CD14-positive monocyte (primary cell): ENCODE measurements around the gene ANKRD2. TPM values are rescaled to one million over a fixed set of nuclear protein-coding genes. Genes with fewer than 3 reads are reported as not detected.
"Not testable (repeated sequence)": the region's sequence is repeated elsewhere in the genome, so short reads cannot be mapped to it uniquely, and the experiment has no call there.

Experiments
- DNase-seq, 3 donors: peaks; one replicate each; pipeline ENCODE4 v3.0.0-alpha.2; 2011 to 2022
- H2AFZ ChIP-seq: 2 replicates; pipeline ENCODE4 v1.6.0; 2012; ENCODE audit warnings: mild to moderate bottlenecking, low read depth, low read length, inconsistent platforms; ENCODE audit not compliant: insufficient read depth, poor library complexity, severe bottlenecking
- H3K27ac ChIP-seq, 2 donors: 1 replicate in 1 of 2; 2 replicates in 1 of 2; pipeline ENCODE4 v1.5.1; 2012 to 2013; ENCODE audit warnings: low read length in 2 of 2, control low read depth in 1 of 2, inconsistent platforms in 1 of 2, low read depth in 1 of 2, mild to moderate bottlenecking in 1 of 2
- H3K27me3 ChIP-seq, 2 donors: one replicate each; pipeline versions ENCODE4 v1.6.0 to v1.6.1; 2011 to 2013; ENCODE audit warnings: low read length in 2 of 2; ENCODE audit not compliant: control insufficient read depth in 2 of 2, insufficient read depth in 2 of 2
- H3K36me3 ChIP-seq, 2 donors: replicated peaks in 1 of 2; 1 replicate in 1 of 2; 2 replicates in 1 of 2; pipeline versions ENCODE4 v1.5.1 to v1.6.1; 2012 to 2013; ENCODE audit warnings: low read length in 2 of 2, control low read depth in 1 of 2, inconsistent platforms in 1 of 2, mild to moderate bottlenecking in 1 of 2; ENCODE audit not compliant: insufficient read depth in 2 of 2, control insufficient read depth in 1 of 2
- H3K4me1 ChIP-seq, 2 donors: 1 replicate in 1 of 2; 2 replicates in 1 of 2; pipeline versions ENCODE4 v1.5.1 to v1.6.1; 2012 to 2013; ENCODE audit warnings: low read length in 2 of 2, control low read depth in 1 of 2, inconsistent platforms in 1 of 2, mild to moderate bottlenecking in 1 of 2, moderate library complexity in 1 of 2; ENCODE audit not compliant: insufficient read depth in 2 of 2, control insufficient read depth in 1 of 2
- H3K4me2 ChIP-seq: replicated peaks from 2 replicates; pipeline ENCODE3; 2012; ENCODE audit warnings: low read length, moderate library complexity, mild to moderate bottlenecking; ENCODE audit not compliant: poor library complexity, severe bottlenecking; ENCODE audit errors: extremely low read depth
- H3K4me3 ChIP-seq, 3 experiments: fragments of 200-600 bp in 1 of 3; sonication (generic) in 1 of 3; replicated peaks in 1 of 3; 1 replicate in 2 of 3; 2 replicates in 1 of 3; pipeline ENCODE4 v1.5.1; 2011 to 2013; ENCODE audit warnings: low read length in 3 of 3, mild to moderate bottlenecking in 3 of 3, control low read depth in 2 of 3, low read depth in 2 of 3, inconsistent platforms in 1 of 3, moderate library complexity in 1 of 3
- H3K79me2 ChIP-seq: 2 replicates; pipeline ENCODE4 v1.6.0; 2012; ENCODE audit warnings: mild to moderate bottlenecking, control low read depth, inconsistent platforms, low read length, moderate library complexity; ENCODE audit not compliant: insufficient read depth
- H3K9ac ChIP-seq: 2 replicates; pipeline ENCODE4 v1.6.0; 2017; ENCODE audit warnings: low read length, mild to moderate bottlenecking; ENCODE audit not compliant: insufficient read depth, poor library complexity, severe bottlenecking
- H3K9me3 ChIP-seq, 2 donors: replicated peaks in 1 of 2; 1 replicate in 1 of 2; 2 replicates in 1 of 2; pipeline versions ENCODE4 v1.5.1 to v1.6.1; 2012 to 2013; ENCODE audit warnings: low read length in 2 of 2, control low read depth in 1 of 2; ENCODE audit not compliant: control insufficient read depth in 1 of 2, insufficient read depth in 1 of 2
- H4K20me1 ChIP-seq: 2 replicates; pipeline ENCODE4 v1.6.0; 2012; ENCODE audit warnings: mild to moderate bottlenecking, low read length, control low read depth, moderate library complexity; ENCODE audit not compliant: insufficient read depth
- H3K27ac Mint-ChIP-seq, 7 donors: one replicate each; pipeline ENCODE4 v1.8.0; 2020; ENCODE audit warnings: mild to moderate bottlenecking in 7 of 7, mixed read lengths in 7 of 7, moderate library complexity in 6 of 7, inconsistent platforms in 2 of 7
- H3K27me3 Mint-ChIP-seq, 3 donors: one replicate each; pipeline ENCODE4 v1.8.0; 2021 to 2022; ENCODE audit warnings: low read depth in 3 of 3, mild to moderate bottlenecking in 3 of 3, mixed read lengths in 3 of 3, moderate library complexity in 3 of 3, inconsistent platforms in 1 of 3
- H3K36me3 Mint-ChIP-seq, 2 donors: one replicate each; pipeline ENCODE4 v1.8.0; 2020; ENCODE audit warnings: mixed read lengths in 2 of 2, inconsistent platforms in 1 of 2, mild to moderate bottlenecking in 1 of 2
- H3K4me1 Mint-ChIP-seq: one replicate; pipeline ENCODE4 v1.8.0; 2020; ENCODE audit warnings: mild to moderate bottlenecking, mixed read lengths
- H3K4me3 Mint-ChIP-seq, 2 donors: one replicate each; pipeline ENCODE4 v1.8.0; 2020; ENCODE audit warnings: mild to moderate bottlenecking in 2 of 2, mixed read lengths in 2 of 2, moderate library complexity in 1 of 2
- H3K9me3 Mint-ChIP-seq, 7 donors: one replicate each; pipeline ENCODE4 v1.8.0; 2020 to 2022; ENCODE audit warnings: mixed read lengths in 7 of 7, mild to moderate bottlenecking in 6 of 7, moderate library complexity in 6 of 7, inconsistent platforms in 2 of 7
- CTCF ChIP-seq: fragments of 200-600 bp; IDR thresholded peaks from one replicate; pipeline ENCODE4 v1.8.0; 2022; ENCODE audit warnings: antibody characterized with exemption, mild to moderate bottlenecking
- WGBS: methylation state at CpG from one replicate; pipeline ENCODE4 v1.1.5; 2013; ENCODE audit warnings: missing lambda C conversion rate; ENCODE audit not compliant: insufficient coverage; 5-methylcytosine and 5-hydroxymethylcytosine counted together
- intact Hi-C, 2 donors: fragments of 100-400 bp; cut with micrococcal nuclease; formaldehyde crosslinking; loops; one replicate each; pipeline versions ENCODE4 v1.15.0 to v1.15.1; 2023
- polyA plus RNA-seq, 3 donors: library from polyadenylated mRNA; depleted of rRNA in 1 of 3; unstranded in 2 of 3; stranded (reverse) in 1 of 3; fragments of 300-500 nt in 2 of 3; fragments of >200 nt in 1 of 3; fragmentation: Illumina TruSeq in 2 of 3; gene quantifications; 1 replicate in 2 of 3; 2 replicates in 1 of 3; pipeline ENCODE4 v1.2.3, GENCODE V29; 2012 to 2021

Gene ANKRD2
- polyA plus RNA-seq, 3 donors = not detected

- H3K4me3 Mint-ChIP-seq = no peak overlapping the region
- Histone ChIP-seq H3K79me2 (no peaks in the 10 kb centered on the region), H3K4me3 (no peak overlapping the region), H2AFZ (no peak overlapping the region), H3K4me2 (no peak overlapping the region), H3K27me3 (no peaks in the 10 kb centered on the region), H4K20me1 (peaks cover 67% of the 10 kb centered on the region), H3K9me3 (no peaks in the 10 kb centered on the region), H3K9ac (no peak overlapping the region), H3K4me1 (no peaks in the 10 kb centered on the region), H3K27ac (no peak overlapping the region), H3K36me3 (no peaks in the 10 kb centered on the region)
- no peak for TF ChIP-seq CTCF
- no peak overlapping the region for H3K27ac Mint-ChIP-seq
- DNase-seq = no peak
- H3K27me3 Mint-ChIP-seq = no peaks in the 10 kb centered on the region
- no peaks in the 10 kb centered on the region for H3K4me1 Mint-ChIP-seq
- peaks cover 5 to 7% of the 10 kb centered on the region in 2 donors for H3K36me3 Mint-ChIP-seq
- WGBS = 100% methylated on average over 5 of the region's 5 CpGs
- H3K9me3 Mint-ChIP-seq = peaks cover 0 to 5% (median 0%) of the 10 kb centered on the region in 7 donors
- intact Hi-C loops = no loop called here
Measured at GRCh38 chr10:97525086-97525485, 47.5 kb upstream of the ANKRD2 start.

DNA sequence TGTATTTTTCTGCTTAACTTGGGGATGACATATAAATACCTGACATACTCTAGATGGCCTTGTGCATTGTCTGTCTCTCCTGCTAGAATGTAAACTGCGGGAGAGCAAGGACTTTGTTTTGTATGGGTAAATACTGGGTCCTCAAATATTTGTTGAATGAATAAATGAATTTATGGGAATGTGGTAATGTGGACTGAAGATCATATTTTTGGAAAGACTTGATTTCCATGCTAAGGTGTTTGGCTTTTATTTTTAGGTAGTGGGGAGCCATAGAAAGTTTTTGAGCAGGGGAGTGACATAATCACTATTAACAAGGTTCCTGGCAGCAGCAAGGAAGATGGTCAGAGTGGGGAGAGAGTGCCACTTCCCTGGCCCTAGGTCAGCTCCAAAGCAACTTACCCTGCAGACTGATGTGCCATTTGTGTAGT is 46.9 kb upstream of the ANKRD2 start:
- H3K4me1 Mint-ChIP-seq = no peaks in the 10 kb centered on the region
- H3K27ac Mint-ChIP-seq = no peak overlapping the region
- Histone ChIP-seq H2AFZ (no peak overlapping the region), H3K27me3 (no peaks in the 10 kb centered on the region), H3K9me3 (no peaks in the 10 kb centered on the region), H3K4me1 (no peaks in the 10 kb centered on the region), H3K27ac (no peak overlapping the region), H4K20me1 (peaks cover 66% of the 10 kb centered on the region), H3K36me3 (no peaks in the 10 kb centered on the region), H3K79me2 (no peaks in the 10 kb centered on the region), H3K4me2 (no peak overlapping the region), H3K9ac (no peak overlapping the region), H3K4me3 (no peak overlapping the region)
- H3K27me3 Mint-ChIP-seq = no peaks in the 10 kb centered on the region
- intact Hi-C loops = no loop called here
- peaks cover 0 to 5% (median 0%) of the 10 kb centered on the region in 7 donors for H3K9me3 Mint-ChIP-seq
- TF ChIP-seq CTCF = no peak
- no peak for DNase-seq
- peaks cover 5 to 7% of the 10 kb centered on the region in 2 donors for H3K36me3 Mint-ChIP-seq
- WGBS = 100% methylated on average over 1 of the region's 1 CpG
- no peak overlapping the region for H3K4me3 Mint-ChIP-seq

DNA sequence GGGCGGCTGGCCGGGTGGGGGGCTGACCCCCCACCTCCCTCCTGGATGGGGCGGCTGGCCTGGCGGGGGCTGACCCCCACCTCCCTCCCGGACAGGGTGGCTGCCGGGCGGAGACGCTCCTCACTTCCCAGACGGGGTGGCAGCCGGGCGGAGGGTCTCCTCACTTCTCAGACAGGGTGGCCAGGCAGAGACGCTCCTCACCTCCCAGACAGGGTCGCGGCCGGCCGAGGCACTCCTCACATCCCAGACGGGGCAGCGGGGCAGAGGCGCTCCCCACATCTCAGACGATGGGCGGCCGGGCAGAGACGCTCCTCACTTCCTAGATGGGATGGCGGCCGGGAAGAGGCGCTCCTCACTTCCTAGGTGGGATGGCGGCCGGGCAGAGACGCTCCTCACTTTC is 43.7 kb upstream of the ANKRD2 start:
- H3K9me3 ChIP-seq, H3K4me3 Mint-ChIP-seq, H3K27ac Mint-ChIP-seq, H3K36me3 Mint-ChIP-seq, H3K9ac ChIP-seq, H3K27me3 ChIP-seq, H2AFZ ChIP-seq, H3K79me2 ChIP-seq, H3K27me3 Mint-ChIP-seq, DNase-seq, intact Hi-C loops, H3K4me2 ChIP-seq, H3K27ac ChIP-seq, H3K4me1 ChIP-seq, H3K4me3 ChIP-seq, H3K9me3 Mint-ChIP-seq, H3K4me1 Mint-ChIP-seq, H3K36me3 ChIP-seq: not testable (repeated sequence)
- no CpG with 5 or more reads among the region's 29 CpGs for WGBS
- peaks cover 50% of the 10 kb centered on the region for H4K20me1 ChIP-seq
